Neuron (in vitro differentiated cells): ENCODE results near the gene MTF2.

ENCODE experiments used
- H2AFZ ChIP-seq: one replicate; pipeline ENCODE4 v1.6.1; 2013; ENCODE audit warnings: low read depth, mild to moderate bottlenecking, inconsistent platforms, low read length, moderate library complexity
- H3K27me3 ChIP-seq: one replicate; pipeline ENCODE4 v1.6.1; 2013; ENCODE audit warnings: low read length; ENCODE audit not compliant: insufficient read depth
- H3K36me3 ChIP-seq: one replicate; pipeline ENCODE4 v1.6.1; 2013; ENCODE audit warnings: low read length; ENCODE audit not compliant: insufficient read depth
- H3K4me1 ChIP-seq: one replicate; pipeline ENCODE4 v1.6.1; 2013; ENCODE audit warnings: low read length; ENCODE audit not compliant: insufficient read depth
- H3K4me3 ChIP-seq: 2 replicates; pipeline ENCODE4 v1.5.1; 2013; ENCODE audit warnings: mild to moderate bottlenecking, low read length, moderate library complexity
- H3K9me3 ChIP-seq: one replicate; pipeline ENCODE4 v1.6.1; 2013; ENCODE audit warnings: low read length

Gene MTF2

DNA sequence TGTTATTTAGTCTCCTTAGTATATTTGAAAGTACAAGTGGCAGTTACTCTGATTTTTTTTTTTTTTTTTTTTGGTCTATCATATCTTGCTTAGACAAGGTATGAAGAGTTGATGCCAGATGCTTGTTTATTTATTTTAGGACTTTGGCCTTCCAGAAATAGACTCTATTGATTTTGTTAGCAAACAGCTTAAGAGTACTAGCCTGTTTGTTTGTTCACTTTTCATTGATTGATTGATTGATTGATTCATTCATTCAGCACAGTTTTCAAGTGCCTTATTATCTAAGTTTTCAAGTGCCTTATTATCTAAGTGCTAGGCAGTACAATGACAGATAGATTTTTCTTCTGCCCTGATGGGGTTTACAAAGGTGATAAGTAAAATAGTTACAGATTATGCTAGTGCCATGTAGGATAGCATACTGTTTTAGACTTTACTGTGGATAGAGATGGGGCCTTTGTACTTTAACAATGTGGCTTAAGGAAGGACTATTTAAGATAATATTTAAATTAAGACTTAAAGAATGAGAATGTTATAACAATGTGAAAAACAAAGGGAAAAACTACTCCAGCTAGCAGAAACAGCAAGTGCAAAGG, 50.5 kb downstream of the MTF2 start:
- Histone ChIP-seq H2AFZ (no peak overlapping the region), H3K4me1 (no peaks in the 10 kb centered on the region), H3K4me3 (no peak overlapping the region), H3K9me3 (no peaks in the 10 kb centered on the region), H3K27me3 (no peaks in the 10 kb centered on the region), H3K36me3 (peaks cover 75% of the 10 kb centered on the region)

DNA sequence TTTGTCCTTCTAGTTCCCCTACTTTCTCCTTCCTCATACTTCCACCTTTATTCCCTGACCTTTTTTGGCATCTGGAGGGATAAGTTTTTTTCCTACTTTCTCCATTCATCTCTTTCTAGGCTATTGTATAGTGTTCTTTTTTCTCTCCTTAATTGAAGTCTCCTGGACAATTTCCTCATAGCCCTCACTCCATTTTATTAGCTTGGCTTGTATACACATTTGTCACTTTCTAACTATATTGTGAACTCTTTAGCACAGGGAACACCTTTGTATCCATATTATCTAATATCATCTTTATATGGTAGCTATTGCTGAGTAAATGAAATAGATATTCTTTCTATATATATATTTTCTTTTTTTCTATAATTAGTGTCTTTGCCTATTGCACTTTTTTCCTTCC, 53.6 kb downstream of the MTF2 start:
- Histone ChIP-seq H3K4me1 (no peaks in the 10 kb centered on the region), H3K36me3 (peaks cover 79% of the 10 kb centered on the region), H3K4me3 (no peak overlapping the region), H3K9me3 (no peaks in the 10 kb centered on the region), H2AFZ (no peak overlapping the region), H3K27me3 (no peaks in the 10 kb centered on the region)

DNA sequence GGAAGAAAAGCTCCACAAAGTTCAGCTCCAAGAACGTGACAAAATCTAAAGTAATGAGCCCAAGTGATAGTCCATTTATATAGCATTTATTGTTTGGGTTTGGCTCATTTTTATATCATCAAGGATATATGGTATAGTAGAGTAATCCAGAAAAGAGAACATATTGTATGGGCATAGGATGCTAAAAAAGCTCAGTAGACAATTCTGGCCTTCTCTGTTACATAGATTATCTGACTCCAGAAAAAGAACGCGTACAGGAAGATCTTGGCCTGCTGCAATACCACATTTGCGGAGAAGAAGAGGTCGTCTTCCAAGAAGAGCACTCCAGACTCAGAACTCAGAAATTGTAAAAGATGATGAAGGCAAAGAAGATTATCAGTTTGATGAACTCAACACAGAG, 57.4 kb downstream of the MTF2 start:
- no peak overlapping the region for H2AFZ ChIP-seq
- H3K4me3 ChIP-seq: no peak overlapping the region
- H3K4me1 ChIP-seq: no peaks in the 10 kb centered on the region
- peaks cover 81% of the 10 kb centered on the region for H3K36me3 ChIP-seq
- no peaks in the 10 kb centered on the region for H3K27me3 ChIP-seq
- no peaks in the 10 kb centered on the region for H3K9me3 ChIP-seq

DNA sequence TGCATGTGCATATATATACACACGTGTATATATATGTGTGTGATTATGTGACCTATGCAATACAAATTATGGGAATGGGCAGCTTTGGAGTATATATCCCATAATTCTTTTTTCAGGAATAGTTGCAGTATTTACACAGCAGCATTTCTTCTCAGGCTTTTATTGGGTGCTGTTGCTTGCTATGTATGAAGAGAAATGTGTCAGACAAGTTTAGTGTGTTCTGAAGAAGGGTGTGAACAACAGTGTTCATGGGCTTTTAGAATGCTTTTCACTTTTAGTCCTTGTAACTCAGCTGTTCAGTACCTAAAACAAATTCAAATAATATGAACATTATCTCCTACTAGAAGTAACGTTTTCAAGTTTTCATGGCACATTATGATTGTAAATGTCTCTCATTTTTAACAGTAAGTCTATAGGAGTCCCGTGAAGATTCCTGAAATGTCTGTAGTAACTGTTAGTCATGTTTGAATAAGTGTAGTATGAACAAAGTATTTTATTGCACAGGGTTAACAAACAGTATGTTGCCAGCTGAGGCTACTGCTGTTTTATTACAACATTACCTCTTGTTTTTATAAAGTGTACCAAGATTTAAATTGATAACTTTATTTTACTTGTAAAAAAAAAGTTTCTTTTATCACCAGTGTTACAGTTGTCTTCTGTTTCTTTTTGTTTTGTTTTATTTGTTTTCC, 58.7 kb downstream of the MTF2 start:
- H3K36me3 ChIP-seq: peaks cover 81% of the 10 kb centered on the region
- no peak overlapping the region for H2AFZ ChIP-seq
- H3K4me1 ChIP-seq: no peaks in the 10 kb centered on the region
- no peaks in the 10 kb centered on the region for H3K9me3 ChIP-seq
- H3K4me3 ChIP-seq: no peak overlapping the region
- no peaks in the 10 kb centered on the region for H3K27me3 ChIP-seq

DNA sequence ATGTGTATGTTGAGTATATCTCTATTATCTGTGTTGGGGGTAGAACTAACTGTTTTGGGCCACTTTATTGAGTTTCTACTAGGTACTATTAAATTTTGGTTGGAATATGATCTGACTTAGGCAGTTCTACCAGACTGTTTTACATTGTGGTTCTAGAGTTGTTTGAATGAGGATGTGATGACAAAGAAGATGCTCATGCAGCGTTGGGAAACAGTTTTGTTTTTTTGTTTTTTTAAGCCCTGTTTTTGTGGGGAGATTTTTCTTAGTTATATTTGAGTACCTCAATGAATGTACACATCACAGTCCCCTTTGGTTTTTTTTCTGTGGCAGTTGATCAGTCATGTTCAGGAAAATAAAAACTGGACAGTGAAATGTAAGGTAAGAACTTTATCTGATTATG, 61.0 kb downstream of the MTF2 start:
- H3K9me3 ChIP-seq: no peaks in the 10 kb centered on the region
- H3K4me3 ChIP-seq: no peak overlapping the region
- H2AFZ ChIP-seq: no peak overlapping the region
- no peaks in the 10 kb centered on the region for H3K4me1 ChIP-seq
- H3K27me3 ChIP-seq: no peaks in the 10 kb centered on the region
- peaks cover 62% of the 10 kb centered on the region for H3K36me3 ChIP-seq

DNA sequence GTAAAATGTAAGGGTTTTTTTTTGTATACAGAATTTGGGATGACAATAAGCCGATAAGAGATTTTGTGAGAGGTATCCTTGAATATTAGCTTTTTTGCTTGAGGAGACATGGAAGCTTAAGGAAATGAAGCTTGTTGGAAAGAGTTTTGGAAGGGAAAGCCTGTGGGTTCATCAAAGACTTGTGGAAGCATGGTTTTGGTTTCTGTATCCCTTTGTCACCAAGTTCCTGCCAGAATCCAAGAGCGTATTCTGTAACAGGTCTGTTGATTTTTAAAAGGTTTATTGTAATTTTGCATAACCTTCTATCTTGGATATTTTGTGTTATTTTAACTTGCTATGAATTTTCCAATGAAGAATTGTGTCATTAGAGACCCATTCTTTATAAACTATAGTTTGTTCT, 63.1 kb downstream of the MTF2 start:
- Histone ChIP-seq H3K9me3 (no peaks in the 10 kb centered on the region), H2AFZ (no peak overlapping the region), H3K4me1 (no peaks in the 10 kb centered on the region), H3K27me3 (no peaks in the 10 kb centered on the region), H3K4me3 (no peak overlapping the region), H3K36me3 (peaks cover 49% of the 10 kb centered on the region)

DNA sequence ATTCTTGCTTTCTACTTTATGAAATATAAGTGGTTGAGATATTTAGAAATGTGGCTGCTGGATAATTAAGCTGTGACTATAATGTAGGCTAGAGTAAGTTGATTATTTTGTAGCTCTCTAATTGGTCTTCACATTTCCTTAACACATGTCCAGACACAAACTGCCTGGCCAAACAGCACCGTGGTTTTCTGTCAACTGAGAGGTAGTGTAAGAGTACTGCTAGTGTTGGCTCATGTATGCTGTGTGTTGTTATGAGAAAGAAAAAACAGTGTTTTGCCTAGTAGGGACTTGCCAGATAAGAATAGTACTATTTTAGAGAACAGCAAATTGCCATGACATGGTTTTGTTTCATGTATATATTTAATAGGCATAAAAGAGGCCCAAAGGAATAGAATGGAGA, 64.1 kb downstream of the MTF2 start:
- H3K27me3 ChIP-seq: no peaks in the 10 kb centered on the region

DNA sequence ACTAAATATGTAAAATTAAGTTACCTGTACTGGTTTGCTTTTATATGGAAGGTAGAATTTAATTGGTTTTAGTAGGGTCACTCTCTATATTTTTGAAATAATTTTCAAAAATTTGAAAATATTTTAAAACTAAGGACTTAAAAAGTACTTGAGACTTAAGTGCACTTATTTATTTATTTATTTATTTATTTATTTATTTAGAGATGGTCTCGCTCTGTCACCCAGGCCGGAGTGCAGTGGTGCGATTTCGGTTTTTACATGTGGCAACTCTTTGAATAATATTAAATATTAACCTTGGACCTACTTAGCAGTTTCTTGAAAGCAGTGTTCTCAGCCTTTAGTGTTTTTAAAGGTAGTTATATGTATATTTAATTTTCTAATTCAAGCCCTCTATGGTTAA, 64.7 kb downstream of the MTF2 start:
- H3K9me3 ChIP-seq: no peaks in the 10 kb centered on the region
- peaks cover 35% of the 10 kb centered on the region for H3K36me3 ChIP-seq
- no peak overlapping the region for H3K4me3 ChIP-seq

More for the DNA sequence above, 64.1 kb downstream of the MTF2 start:
- no peaks in the 10 kb centered on the region for H3K9me3 ChIP-seq
- no peak overlapping the region for H2AFZ ChIP-seq
- H3K4me3 ChIP-seq: no peak overlapping the region
- peaks cover 40% of the 10 kb centered on the region for H3K36me3 ChIP-seq
- no peaks in the 10 kb centered on the region for H3K4me1 ChIP-seq

DNA sequence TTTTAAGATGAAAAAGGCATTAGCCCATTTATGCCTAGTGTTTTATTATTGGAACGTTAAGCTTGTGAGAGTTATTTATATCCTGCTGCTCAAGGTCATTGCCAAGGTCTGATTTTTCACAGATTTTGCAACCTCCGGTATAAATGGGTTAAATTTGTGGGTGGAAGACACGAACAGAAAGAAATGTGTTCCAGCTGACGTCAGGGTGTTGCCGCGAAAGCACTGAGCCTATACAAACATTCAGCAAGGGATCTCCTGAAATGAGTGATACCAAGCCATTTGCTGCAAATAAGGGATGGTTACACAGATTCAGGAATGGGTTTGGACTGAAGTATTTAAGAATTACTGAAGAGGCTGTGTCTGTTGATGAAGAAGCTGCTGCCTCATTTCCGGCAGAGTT, 68.9 kb downstream of the MTF2 start:
- no peak overlapping the region for H3K4me3 ChIP-seq
- peaks cover 25% of the 10 kb centered on the region for H3K36me3 ChIP-seq
- H3K9me3 ChIP-seq: no peaks in the 10 kb centered on the region
- H3K27me3 ChIP-seq: no peaks in the 10 kb centered on the region
- H2AFZ ChIP-seq: no peak overlapping the region
- no peaks in the 10 kb centered on the region for H3K4me1 ChIP-seq

More for the DNA sequence above, 64.7 kb downstream of the MTF2 start:
- H3K4me1 ChIP-seq: no peaks in the 10 kb centered on the region
- no peak overlapping the region for H2AFZ ChIP-seq
- H3K27me3 ChIP-seq: no peaks in the 10 kb centered on the region

DNA sequence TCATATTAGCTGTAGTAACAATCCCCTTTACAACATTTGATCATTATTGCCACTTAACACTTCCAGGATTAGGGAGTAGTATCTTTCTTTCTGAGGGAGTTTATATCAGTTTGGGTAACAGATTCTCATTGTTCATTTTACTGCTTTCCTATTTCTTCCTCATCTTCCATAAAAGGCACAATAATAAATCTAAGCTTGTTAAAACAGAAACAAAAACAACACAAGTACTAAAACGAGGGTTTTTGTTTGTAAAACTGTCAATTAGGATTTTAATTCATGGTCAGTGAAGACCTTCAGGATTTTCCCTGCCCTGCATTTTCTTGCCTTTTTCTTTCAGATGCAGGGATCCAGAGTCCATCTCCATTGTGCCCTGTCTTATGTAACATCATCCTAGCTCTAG, 71.6 kb downstream of the MTF2 start:
- Histone ChIP-seq H3K4me3 (no peak overlapping the region), H3K36me3 (peaks cover 40% of the 10 kb centered on the region), H3K27me3 (no peaks in the 10 kb centered on the region)

DNA sequence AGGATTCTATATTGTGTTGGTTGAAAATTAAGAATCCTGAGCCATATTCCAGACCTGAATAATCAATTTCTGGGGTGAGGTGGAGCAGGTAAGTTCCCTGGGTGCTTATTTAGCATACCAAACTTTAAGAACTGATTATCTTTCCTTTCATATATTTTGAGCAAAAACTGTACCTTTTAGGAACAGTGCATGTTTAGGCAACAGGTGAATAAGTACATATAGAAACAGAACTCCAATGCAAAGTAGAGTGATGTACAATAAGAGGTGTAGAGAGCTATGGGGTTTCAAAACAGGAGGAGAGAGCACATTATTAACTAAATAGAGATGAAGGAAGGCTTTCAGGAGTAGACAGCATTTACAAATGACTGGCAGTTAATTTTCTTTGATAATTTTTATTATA, 72.4 kb downstream of the MTF2 start:
- Histone ChIP-seq H3K4me3 (no peak overlapping the region), H3K4me1 (no peaks in the 10 kb centered on the region), H3K27me3 (no peaks in the 10 kb centered on the region), H2AFZ (no peak overlapping the region), H3K36me3 (peaks cover 43% of the 10 kb centered on the region), H3K9me3 (no peaks in the 10 kb centered on the region)

More for the DNA sequence above, 71.6 kb downstream of the MTF2 start:
- Histone ChIP-seq H3K9me3 (no peaks in the 10 kb centered on the region), H2AFZ (no peak overlapping the region), H3K4me1 (no peaks in the 10 kb centered on the region)

DNA sequence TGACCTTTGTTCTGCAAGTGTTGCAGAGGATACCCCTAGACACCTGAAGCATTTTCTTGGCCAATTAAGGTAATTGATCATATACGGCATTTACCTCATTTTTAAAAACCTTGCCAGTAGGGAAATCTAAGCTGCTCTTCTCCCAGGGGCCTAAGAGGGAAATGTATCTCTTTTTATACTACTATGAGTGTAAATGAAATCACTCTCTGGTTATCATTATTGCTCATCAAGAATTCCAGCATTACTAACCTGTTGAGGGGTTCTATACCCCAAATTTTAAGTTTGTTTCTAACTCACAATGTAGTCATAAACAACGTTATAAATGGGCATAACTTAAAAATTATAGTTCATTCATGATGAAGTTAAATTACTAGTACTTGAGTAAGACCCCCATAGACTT, 73.8 kb downstream of the MTF2 start:
- Histone ChIP-seq H3K9me3 (no peaks in the 10 kb centered on the region), H3K36me3 (peaks cover 47% of the 10 kb centered on the region), H3K4me3 (no peak overlapping the region), H3K4me1 (no peaks in the 10 kb centered on the region), H3K27me3 (no peaks in the 10 kb centered on the region), H2AFZ (no peak overlapping the region)

DNA sequence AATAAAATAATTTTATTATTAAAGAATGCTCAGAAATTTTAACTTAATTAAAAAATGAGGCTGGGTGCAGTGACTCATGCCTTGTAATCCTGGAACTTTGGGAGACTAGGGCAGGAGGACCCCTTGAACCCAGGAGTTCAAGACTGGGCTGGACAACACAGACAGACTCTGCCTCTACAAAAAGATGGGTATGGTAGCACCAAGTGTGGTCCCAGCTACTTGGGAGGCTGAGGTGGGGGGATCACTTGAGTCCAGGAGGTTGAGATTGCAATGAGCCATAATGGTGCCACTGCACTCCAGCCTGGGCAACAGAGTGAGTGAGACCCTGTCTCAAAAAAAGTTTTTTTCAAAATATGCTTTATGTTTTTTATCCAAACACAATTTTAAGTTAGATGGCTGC, 75.8 kb downstream of the MTF2 start:
- no peak overlapping the region for H2AFZ ChIP-seq
- peaks cover 46% of the 10 kb centered on the region for H3K36me3 ChIP-seq
- H3K9me3 ChIP-seq: no peaks in the 10 kb centered on the region
- no peak overlapping the region for H3K4me3 ChIP-seq
- no peaks in the 10 kb centered on the region for H3K4me1 ChIP-seq
- no peaks in the 10 kb centered on the region for H3K27me3 ChIP-seq

DNA sequence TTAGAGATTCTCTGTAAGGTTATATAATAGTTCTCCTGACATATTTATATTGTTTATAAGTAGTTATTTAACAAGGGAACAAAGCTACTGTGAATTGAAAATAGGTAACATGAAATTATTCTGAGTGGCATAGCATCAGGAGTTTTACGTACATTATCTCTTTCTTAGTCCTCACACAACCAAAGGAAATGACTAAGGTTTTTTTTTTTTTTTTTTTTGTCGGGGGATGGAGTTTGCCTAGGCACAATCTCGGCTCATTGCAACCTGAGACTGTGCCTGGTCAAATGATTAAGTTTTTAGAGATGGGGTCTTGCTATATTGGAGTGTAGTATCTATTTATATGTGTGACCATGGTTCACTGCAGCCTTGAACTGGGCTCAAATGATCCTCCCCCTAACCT, 76.3 kb downstream of the MTF2 start:
- H3K4me1 ChIP-seq: no peaks in the 10 kb centered on the region
- no peaks in the 10 kb centered on the region for H3K9me3 ChIP-seq
- no peak overlapping the region for H2AFZ ChIP-seq
- H3K4me3 ChIP-seq: no peak overlapping the region
- no peaks in the 10 kb centered on the region for H3K27me3 ChIP-seq
- H3K36me3 ChIP-seq: peaks cover 43% of the 10 kb centered on the region
